GM12872 (cell line): ENCODE measurements around the gene NDUFAF7.

Experiments
- CTCF ChIP-seq: IDR thresholded peaks from 3 replicates; pipeline ENCODE4 v1.5.1; 2011; ENCODE audit warnings: low read depth, mild to moderate bottlenecking, low read length, moderate library complexity; ENCODE audit not compliant: insufficient read depth

The NDUFAF7 gene

GRCh38 chr2:37291680-37292079 is 60.2 kb downstream of the NDUFAF7 start:
- TF ChIP-seq CTCF = no peak

GRCh38 chr2:37295469-37296073 is 64.1 kb downstream of the NDUFAF7 start:
- no peak for TF ChIP-seq CTCF

DNA sequence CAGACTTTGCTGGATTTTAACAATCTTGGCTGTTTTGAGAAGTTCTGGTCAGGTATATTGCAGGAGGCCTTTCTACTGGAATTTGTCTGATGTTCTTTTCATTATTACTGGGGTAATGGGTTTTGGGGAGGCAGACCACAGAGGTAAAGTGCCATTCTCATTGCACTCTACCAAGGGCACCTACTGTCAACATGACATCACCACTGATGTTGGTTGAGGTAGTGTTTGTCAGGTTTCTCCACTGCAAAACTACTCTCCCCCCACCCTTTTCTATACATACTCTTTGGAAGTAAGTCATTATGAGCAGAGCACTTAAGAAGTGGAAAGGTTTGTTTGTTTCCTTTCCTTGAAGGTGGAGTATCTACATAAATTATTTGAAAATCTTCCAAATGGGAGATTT is 66.2 kb downstream of the NDUFAF7 start:
- TF ChIP-seq CTCF = no peak
